AG08395 (cell line): Measurements from ENCODE around the gene CRLF1.
"Not testable (repeated sequence)": the region's sequence is repeated elsewhere in the genome, so short reads cannot be mapped to it uniquely, and the experiment has no call there.

Experiments
- DNase-seq: peaks from one replicate; pipeline ENCODE4 v3.0.0; 2012; ENCODE audit warnings: mixed read lengths, low spot score

Gene CRLF1

GRCh38 chr19:18608805-18609716 is 2.5 kb upstream of the CRLF1 start:
- DNase-seq, result no peak

- no peak for DNase-seq
Measured at GRCh38 chr19:18608102-18608804, 1.7 kb upstream of the CRLF1 start.

- DNase-seq, result no peak
Measured at GRCh38 chr19:18607226-18608101, 865 bp upstream of the CRLF1 start.

- no peak for DNase-seq
Measured at GRCh38 chr19:18605546-18606280, 886 bp downstream of the CRLF1 start.

- DNase-seq, result no peak
Measured at GRCh38 chr19:18605196-18605545, 1.4 kb downstream of the CRLF1 start.

- DNase-seq, result peak; percentile 2
Measured at GRCh38 chr19:18604820-18605159, 1.8 kb downstream of the CRLF1 start.

- no peak for DNase-seq
Measured at GRCh38 chr19:18603958-18604819, 2.4 kb downstream of the CRLF1 start.

GRCh38 chr19:18603255-18603957 is 3.2 kb downstream of the CRLF1 start:
- DNase-seq, result peak; percentile 63

GRCh38 chr19:18601875-18602274 is 4.7 kb downstream of the CRLF1 start:
- no peak for DNase-seq

GRCh38 chr19:18600692-18601397 is 5.8 kb downstream of the CRLF1 start:
- DNase-seq, result not testable (repeated sequence)

GRCh38 chr19:18599485-18599884 is 7.1 kb downstream of the CRLF1 start:
- no peak for DNase-seq

- no peak for DNase-seq
Measured at GRCh38 chr19:18597809-18598660, 8.6 kb downstream of the CRLF1 start.

- DNase-seq, result no peak
Measured at GRCh38 chr19:18596752-18597157, 9.8 kb downstream of the CRLF1 start.

- no peak for DNase-seq
Measured at GRCh38 chr19:18595475-18595874, 11.1 kb downstream of the CRLF1 start.

GRCh38 chr19:18594824-18595373 is 11.7 kb downstream of the CRLF1 start:
- no peak for DNase-seq

GRCh38 chr19:18594096-18594823 is 12.3 kb downstream of the CRLF1 start:
- peak; percentile 89 for DNase-seq

- no peak for DNase-seq
Measured at GRCh38 chr19:18593367-18594095, 13.1 kb downstream of the CRLF1 start.
